LoVo (cell line): Measurements from ENCODE around the gene RADX.
"Not testable (repeated sequence)": the region's sequence is repeated elsewhere in the genome, so short reads cannot be mapped to it uniquely, and the experiment has no call there.

ENCODE experiments used
- DNase-seq: peaks from one replicate; pipeline ENCODE4 v3.0.0-alpha.2; 2016; ENCODE audit warnings: low spot score

Gene RADX, protein sequence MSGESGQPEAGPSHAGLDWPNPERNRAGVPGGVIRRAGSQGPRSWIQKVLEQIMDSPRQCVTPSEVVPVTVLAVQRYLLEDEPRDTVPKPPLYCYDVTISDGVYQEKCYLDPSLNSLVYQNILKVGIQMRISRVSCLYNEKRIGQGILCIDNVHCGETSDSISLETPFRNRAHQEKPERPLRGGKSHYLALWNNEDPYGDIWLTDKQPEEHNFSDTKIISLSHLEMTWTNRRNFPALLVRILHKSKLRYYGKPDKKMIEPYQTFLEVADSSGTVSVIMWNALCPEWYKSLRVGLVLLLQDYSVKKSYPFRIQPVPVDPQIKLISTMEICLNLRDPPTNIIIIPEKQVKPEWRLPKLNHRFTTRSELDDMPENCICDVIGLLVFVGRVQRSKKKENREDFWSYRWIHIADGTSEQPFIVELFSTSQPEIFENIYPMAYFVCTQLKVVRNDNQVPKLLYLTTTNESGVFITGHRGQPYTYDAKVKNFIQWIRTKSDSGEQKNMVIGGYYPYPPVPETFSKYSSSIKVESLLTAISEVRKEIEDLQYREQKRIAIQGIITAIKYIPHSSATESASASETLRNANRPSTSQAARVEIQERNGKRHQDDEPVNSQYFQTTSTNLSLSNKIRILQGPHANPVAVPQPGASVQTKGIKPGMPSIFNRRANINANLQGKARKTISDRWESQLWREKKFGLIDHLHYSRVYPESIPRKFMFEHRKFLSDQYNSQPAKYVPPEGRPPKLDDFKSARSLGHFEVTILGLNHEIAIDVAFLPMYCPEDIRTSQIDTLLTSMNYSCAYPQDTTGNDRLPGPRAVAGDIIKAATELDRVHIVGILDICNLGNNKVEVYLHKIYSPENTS

DNA sequence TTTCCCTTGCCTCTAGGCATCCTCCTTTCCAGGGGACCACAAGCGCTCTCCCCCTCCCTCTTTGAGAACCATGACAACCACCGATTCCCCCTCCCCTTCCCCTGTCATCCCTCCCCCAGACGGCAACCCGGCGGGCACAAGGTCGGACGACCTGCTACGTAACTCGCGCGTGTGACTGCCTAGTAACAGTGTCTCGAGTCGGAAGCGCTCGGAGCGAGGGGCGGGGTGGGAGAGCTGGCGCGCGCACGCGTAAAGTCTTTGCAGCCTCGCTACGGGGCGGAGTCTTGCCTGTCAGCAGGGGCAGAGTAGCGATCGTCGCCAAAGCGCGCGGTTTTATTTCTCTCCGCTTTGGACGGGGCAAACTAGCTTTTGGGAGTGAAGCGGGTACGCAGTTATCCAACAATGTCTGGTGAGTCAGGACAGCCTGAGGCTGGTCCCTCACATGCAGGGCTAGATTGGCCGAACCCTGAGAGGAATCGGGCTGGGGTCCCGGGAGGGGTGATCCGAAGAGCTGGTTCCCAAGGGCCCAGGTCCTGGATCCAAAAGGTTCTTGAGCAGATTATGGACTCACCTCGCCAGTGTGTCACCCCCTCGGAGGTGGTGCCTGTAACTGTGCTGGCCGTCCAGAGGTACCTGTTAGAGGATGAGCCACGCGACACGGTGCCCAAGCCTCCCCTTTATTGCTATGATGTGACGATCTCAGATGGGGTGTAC lies at the start of gene RADX:
RADX (plus strand) TSS at position 300 of the 714 bp plus-strand sequence; CDS start at position 403, 103 bp downstream.
- peak; percentile 73 for DNase-seq

DNA sequence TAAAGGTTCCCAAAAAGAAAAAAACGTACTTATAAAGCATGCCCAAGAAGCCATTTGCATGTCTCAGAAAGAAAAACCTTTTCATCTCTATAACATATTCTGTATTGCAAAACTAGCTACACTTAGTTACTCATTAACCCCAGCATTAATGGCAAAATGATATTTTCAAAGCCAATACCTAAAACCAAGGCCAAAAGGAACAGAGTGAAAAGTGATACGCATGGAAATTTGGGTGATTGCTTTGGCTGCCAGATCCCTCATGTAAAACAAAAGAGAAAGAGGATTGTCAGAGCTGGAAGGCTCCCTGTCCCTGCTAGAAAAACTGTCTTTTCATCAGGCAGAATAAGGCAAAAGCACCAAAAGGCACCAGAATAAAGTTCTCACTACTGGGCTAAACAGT lies 46.8 kb upstream of the RADX start:
- no peak for DNase-seq

DNA sequence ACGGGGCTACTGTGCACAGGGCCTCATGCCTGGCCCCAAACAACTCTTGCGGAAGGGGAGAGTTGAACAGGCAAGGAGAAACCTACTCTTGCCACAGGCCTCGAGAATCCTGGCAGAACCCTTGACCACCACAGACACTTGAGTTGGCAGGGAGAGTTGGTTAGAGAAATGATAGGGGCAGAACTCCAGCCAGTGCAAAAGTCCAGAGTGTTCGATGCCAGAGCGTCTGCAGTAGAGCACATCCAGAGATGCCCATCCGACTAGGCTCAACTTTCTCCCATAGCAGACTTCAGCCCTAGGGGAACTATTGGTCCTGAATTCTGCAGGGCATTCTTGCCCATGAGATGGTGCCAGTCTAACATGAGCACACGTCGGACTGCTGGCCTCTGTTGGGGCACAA lies 45.4 kb upstream of the RADX start:
- DNase-seq, result no peak

DNA sequence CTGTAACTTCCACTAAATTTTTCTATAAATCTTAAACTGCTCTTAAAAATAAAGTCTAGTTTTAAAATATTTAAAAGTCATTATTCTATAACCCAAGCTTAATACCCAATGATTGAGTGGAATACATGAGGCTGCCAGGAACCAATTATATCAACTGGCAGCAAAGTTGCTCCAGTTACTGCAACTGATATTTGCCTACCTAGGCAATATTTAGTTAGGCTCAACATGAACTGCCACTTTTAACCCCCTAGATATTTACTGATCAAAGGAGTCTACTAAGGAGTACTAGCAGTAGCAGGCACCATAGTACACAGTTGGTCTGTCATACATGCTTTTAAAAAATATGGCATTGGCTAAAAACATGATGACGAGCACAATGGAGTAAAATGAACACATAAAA lies 29.9 kb upstream of the RADX start:
- no peak for DNase-seq

DNA sequence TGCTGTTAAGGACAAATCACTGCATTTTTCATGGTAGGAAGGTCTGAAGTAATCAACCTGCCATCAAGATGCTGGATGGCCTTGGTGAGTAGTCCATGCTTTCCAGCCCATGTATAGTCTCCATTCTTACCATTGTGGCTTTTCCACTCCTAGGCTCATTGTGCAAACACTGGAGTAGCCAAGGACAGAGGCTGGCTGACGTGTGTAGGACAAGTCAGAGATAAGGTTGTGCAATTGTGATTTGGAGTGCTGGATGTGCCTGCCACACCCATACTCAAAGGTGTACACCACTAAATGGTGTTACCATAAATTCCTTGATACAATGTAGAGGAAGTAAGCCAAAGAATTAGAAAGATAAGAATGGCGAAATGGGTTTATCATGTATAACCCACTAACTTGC lies 26.3 kb upstream of the RADX start:
- DNase-seq, result no peak

DNA sequence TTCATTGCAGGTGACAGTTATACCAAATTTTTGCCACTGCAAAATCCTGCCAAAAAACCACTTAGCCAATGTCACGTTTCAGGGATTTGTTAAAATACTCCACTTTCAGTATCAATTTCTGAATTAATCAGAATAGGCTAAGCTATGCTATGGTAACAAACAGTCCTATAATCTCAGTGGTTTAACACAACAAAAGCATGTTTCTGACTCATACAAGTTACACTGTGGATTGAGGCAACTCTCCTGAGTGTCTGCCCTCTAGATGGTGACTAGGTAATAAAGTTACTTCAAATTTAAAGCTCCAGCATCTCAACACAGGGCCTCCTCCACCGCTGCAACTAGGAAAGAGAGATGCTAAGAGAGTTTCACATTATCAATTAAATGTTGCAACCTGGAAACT lies 23.0 kb upstream of the RADX start:
- DNase-seq, result no peak

DNA sequence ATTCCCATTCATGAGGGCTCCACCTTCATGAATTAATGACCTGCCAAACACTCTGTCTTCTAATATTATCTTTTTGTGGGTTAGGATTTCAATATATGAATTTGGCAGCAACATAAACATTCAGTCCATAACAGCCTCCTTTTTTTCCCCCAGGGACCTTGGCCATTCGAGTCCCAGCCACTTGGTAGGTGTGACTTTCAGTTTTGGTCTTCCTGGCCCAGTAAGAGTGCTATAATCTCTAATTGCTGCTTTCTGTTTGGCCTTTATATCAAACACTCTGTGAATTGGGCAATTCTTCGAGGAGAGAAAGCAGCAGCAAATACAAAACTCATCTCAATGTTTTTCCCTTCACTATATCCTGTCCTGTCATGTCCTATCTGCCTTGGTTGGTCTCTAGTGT lies 12.4 kb upstream of the RADX start:
- DNase-seq, result no peak

DNA sequence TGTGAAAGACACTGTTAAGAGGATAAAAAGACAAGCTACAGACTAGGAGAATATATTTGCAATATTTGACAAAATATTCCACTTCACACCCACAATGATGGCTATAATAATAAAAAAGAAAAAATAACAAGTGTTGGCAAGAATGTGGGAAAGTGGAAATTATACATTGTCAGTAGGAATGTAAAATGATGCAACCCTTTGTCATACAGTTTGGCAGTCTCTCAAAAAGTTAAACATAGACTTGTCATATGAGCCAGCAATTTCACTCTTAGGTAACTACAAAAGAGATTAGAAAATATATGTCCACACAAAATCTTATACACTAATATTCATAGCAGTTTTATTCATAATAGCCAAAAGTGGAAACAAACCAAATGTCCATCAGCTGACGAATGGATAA lies 5.2 kb upstream of the RADX start:
- no peak for DNase-seq

DNA sequence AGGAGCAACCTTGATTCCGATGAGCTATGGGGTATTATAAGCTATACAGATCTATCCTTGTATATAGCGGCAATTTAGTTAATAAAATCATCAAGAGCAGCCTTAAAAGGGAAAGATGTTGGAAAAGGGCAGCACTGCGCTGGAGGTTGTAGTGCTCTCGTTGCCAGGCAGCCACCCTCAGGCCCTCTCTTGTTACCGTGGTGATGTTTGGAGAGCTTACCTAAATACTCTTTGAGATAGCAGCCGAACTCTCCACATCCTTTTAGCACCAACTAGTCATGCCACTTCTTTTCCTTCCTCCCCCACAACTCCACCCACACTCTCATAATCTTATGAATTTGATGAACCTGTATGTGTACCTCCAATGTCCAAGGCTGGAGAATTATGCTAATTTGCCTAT lies 3.8 kb upstream of the RADX start:
- no peak for DNase-seq

DNA sequence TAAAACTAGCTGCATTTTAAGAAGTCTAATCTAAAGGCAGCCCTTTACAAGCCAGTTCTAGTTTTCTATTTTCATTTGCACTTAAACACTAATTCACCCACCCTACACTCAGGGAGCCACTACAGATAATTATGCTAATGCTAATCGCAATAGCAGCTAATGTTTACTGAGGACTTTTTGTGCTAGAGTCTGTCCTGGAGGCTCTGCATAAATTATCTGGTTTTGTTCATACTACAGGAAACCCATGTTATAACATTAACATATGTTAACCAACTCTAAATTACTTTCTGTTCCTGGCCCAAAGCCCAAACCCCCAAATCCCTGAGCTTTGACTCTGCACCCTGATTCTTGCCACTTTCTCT lies 480 bp upstream of the RADX start:
- DNase-seq, result no peak

DNA sequence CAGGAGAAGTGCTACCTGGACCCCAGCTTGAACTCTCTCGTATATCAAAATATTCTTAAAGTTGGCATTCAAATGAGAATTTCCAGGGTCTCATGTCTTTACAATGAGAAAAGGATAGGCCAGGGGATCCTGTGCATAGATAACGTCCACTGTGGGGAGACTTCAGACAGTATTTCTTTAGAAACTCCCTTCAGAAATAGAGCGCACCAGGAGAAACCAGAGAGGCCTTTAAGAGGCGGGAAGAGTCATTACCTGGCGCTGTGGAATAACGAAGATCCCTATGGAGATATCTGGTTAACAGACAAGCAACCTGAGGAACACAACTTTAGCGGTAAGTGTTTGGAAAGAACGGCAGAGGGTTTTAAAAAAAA lies 600 bp downstream of the RADX start:
- DNase-seq, result peak; percentile 6

DNA sequence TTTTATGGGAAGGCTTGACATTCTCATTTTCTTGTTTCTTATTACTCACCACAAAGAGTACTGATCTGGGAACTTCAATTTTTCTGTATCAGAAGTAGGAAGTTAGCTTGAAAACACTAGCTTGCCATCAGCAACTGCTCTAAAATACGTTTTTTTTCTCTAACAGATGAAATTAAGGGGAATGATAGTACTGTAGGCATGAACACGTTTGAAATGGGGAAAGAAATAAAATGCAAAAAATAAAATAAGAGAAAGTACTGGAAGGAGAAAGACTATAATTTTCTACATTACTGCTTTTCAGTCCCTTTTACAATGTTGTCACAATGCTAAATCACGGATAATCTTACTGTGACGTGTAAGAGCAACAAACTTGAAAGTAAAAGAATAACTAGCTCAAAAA lies 1.5 kb downstream of the RADX start:
- no peak for DNase-seq

DNA sequence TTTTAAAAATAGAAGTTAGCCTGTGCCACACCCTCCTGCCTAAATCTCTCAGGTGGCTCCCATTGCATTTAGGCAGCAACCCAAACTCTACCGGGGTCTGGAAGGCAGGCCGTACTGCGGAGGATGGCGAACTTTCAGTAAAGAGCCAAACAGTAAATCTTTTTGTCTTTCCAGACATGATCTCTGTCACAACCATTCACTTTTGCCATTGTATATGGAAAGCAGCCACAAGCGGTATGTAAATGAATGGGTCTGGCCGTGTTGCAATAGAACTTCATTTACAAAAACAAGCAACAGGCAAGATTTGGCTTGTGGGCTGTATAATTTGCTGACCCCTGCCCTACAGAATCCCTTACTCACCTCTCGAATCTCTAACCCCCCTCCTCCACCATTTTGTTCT lies 3.3 kb downstream of the RADX start:
- no peak for DNase-seq

DNA sequence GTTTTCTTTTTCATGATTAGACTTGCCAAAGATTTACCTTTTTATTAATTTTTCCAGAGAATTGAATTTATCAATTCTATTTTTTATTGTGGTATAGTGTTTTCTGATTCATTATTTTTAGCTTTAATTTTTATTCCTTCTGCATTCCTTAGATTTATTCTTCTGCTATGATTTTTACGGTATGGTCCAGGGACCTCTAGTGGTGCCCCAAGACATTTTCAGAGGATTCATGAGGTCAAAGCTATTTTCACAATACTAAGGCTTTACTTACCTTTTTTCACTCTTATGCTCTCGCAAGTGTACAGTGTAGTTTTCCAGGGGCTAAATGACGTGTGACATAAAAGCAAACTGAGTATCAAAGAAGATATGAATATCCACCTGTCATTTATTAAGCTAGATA lies 8.0 kb downstream of the RADX start:
- no peak for DNase-seq

DNA sequence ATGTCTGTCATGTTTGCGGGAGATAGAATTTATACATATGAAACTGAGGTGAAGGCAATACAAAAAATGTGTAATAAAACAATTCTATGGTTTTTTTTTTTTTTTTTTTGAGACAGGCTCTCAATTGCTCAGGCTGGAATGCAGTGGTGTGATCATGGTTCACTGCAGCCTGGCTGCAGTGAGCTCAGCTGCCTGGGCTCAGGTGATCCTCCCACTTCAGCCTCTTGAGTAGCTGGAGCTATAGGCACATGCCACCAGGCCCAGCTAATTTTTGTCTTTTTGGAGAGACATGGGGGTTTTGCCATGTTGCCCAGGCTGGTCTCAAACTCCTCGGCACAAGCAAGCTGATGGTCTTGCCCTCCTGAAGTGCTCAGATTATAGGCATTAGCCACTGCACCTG lies 10.1 kb downstream of the RADX start:
- no peak for DNase-seq

DNA sequence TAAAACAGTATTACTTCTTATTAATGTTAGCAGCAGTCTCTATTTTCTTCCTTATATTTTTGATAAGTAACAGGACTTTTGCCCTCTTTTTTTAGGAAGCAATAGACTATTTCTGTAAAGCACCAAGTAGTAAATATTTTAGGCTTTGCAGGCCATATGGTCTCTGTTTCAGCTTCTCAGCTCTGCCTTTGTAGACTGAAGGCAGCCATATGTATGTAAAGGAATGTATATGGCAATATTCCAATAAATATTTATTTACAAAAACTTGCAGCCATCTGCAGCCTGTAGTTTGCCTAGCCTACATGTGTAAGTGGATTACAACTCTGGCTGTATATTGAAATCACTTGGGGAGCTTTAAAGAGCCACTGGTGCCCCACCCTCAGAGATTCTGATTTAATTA lies 15.0 kb downstream of the RADX start:
- DNase-seq, result no peak

DNA sequence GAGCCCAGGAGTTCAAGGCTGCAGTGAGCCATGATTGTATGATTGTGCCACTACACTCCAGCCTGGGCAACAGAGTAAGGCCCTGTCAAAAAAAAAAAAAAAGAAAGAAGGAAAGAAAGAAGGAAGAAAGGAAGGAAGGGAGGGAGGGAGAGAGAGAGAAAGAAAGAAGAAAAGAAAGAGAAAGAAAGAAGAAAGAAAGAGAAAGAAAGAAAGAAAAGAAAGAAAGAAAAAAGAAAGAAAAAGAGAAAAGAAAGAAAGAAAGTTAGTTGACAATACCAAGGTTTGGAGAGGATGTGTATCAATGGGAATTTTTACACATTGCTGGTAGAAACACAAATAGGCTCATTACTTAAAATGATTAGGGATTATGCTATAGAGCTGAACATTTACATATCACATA lies 19.8 kb downstream of the RADX start:
- DNase-seq, result no peak

DNA sequence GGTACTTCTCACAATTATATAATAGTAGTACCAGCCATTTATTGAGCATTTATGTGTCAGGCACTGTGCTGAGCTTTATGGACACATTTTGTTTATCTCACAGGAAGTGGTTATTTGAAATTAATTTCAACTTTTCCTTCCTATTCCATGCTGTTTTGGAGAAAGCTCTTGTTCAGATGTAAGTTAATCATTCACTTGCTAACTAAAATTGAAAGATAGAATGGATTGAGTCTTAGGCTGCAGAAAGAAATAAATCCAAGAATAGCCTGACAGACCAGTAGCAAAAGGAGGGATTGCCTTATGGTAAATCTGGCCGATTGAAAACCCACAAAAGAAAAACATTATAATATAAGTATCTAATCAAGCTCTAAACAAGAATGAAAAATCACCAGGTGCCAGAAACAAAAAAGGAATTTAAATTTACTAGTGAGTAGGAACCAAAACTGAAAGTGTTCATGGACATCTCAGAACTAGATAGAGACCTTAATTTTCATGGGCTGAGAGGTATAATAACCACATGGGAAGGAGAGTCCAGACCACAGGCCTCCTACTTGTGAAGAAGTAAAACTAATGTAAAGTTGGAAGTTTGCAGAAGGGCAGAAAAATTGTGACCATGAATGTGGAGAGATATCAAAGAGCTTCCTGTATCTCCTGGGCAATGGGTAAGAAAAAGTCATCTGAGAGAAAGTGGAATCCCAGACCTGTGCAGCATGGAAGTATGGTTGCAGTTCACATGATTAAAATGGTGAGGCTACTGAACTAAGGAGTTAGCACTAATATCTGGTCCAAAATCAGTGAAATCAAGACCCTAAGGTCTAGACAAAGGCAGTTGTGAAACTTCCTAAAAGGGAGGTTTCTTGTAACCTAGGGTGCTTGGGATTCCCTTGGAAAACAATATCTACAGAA lies 38.0 kb downstream of the RADX start:
- no peak for DNase-seq

DNA sequence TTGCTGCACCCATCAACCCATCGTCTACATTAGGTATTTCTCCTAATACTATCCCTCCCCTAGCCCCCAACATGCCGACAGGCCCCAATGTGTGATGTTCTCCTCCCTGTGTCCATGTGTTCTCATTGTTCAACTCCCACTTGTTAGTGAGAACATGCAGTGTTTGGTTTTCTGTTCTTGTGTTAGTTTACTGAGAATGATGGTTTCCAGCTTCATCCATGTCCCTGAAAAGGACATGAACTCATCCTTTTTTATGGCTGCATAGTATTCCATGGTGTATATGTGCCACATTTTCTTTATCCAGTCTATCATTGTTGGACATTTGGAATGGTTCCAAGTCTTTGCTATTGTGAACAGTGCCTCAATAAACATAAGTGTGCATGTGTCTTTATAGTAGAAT lies 41.8 kb downstream of the RADX start:
- not testable (repeated sequence) for DNase-seq

DNA sequence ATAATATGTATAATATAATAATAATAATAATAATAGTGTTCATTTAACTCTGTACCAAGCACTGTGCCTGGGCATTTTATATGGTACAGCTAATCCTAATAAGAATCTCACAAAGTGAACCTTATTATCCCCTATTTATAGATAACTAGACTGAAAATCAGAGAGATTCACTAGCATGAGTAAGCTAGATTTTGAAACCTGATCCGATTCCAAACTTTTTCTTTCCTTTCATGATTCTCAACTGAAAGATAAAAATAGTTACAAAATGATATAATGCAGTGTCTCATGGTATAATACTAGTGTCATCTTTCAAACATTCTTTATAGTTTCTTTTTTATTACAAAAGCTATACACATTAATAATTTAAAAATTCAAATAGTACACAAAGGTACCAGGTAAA lies 58.9 kb downstream of the RADX start:
- no peak for DNase-seq

DNA sequence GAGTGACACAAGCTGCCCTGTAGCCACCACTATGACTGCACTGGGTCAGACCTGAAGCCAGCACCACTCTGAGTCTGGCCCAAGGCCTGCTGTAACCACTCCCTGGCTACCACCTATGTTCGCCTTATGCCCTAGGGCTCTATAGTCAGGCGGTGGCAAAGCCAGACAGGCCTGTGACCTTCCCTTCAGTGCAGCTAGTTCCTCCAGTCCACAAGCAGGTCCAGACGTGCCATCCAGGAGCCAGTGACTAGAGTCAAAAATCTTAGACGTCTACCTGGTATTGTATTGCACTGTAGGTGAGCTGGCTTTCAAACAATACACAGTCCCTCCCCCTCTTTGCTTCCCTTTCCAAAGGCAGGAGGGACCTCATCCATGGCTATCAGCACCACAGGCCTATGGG lies 60.7 kb downstream of the RADX start:
- no peak for DNase-seq

DNA sequence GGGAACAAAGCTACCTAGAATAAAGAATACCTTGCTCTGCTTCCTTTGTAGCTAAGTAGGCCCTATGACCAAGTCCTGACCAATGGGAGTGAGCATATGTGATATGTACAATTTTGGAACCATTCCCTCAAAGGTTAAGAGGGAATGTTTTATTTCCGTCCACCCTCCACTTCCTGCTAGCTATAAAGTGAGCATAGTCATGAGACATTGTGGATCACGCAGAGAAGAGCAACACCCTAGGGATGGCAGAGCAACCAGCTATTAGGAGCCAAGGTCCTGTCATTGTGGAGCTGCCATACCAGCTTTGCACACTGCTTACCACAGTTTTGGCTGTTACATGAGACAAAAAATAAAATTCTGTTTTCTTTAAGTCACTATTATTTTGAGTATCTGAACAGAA lies 68.9 kb downstream of the RADX start:
- DNase-seq, result no peak
